Thyroid gland (tissue), 4 donors: Measurements from ENCODE around the gene FGD3. TPM values are rescaled to one million over a fixed set of nuclear protein-coding genes. Genes with fewer than 3 reads are reported as not detected.
"Not testable (repeated sequence)": the region's sequence is repeated elsewhere in the genome, so short reads cannot be mapped to it uniquely, and the experiment has no call there.

Experiments used
- DNase-seq, 2 donors: peaks; one replicate each; pipeline ENCODE4 v3.0.0-alpha.2; 2019
- H3K27ac ChIP-seq, 3 donors: fragments of 200-600 bp; sonication (generic); 1 replicate in 2 of 3; 2 replicates in 1 of 3; pipeline ENCODE4 v1.5.1; 2016 to 2019; ENCODE audit warnings: mild to moderate bottlenecking in 1 of 3, moderate library complexity in 1 of 3
- H3K27me3 ChIP-seq: fragments of 200-600 bp; sonication (generic); one replicate; pipeline ENCODE4 v1.5.1; 2019
- H3K36me3 ChIP-seq, 2 donors: fragments of 200-600 bp; sonication (generic); one replicate each; pipeline ENCODE4 v1.5.1; 2016 to 2019
- H3K4me1 ChIP-seq, 2 donors: fragments of 200-600 bp; sonication (generic); one replicate each; pipeline ENCODE4 v1.5.1; 2017 to 2019
- H3K4me3 ChIP-seq, 3 donors: fragments of 200-600 bp; sonication (generic); replicated peaks in 1 of 3; 1 replicate in 2 of 3; 2 replicates in 1 of 3; pipeline ENCODE4 v1.5.1; 2016; ENCODE audit warnings: mild to moderate bottlenecking in 1 of 3
- H3K9me3 ChIP-seq: fragments of 200-600 bp; sonication (generic); one replicate; pipeline ENCODE4 v1.5.1; 2017
- POLR2A ChIP-seq, 2 donors: fragments of 450-650 bp; IDR thresholded peaks; one replicate each; pipeline ENCODE4 v1.6.1; 2017; ENCODE audit warnings: antibody characterized with exemption in 2 of 2, mild to moderate bottlenecking in 2 of 2, moderate library complexity in 1 of 2
- WGBS, 2 donors: methylation state at CpG; one replicate each; pipeline ENCODE4 v1.1.5; 2017; 5-methylcytosine and 5-hydroxymethylcytosine counted together
- intact Hi-C: fragments of 100-400 bp; cut with DNase I; formaldehyde crosslinking; loops from one replicate; pipeline ENCODE4 v1.15.1; 2023
- total RNA-seq, 4 donors: library from RNA; depleted of rRNA; stranded (reverse); fragments of >200 nt; gene quantifications; one replicate each; pipeline ENCODE4 v1.2.3, GENCODE V29; 2016
- TF ChIP-seq, protein P1 (sequence below), 6 experiments: fragments of 200-600 bp in 3 of 6; fragments of 450-650 bp in 3 of 6; sonication (generic) in 3 of 6; IDR thresholded peaks; one replicate each; pipeline ENCODE4 v1.5.1; 2016 to 2019; ENCODE audit warnings: antibody characterized with exemption in 6 of 6, mild to moderate bottlenecking in 2 of 6, inconsistent platforms in 1 of 6, moderate library complexity in 1 of 6

FGD3 gene
- total RNA-seq, 4 donors from 2014 or later, result 5.2 to 6.6 (median 5.6) TPM

- no peak for TF ChIP-seq POLR2A (IDR thresholded peaks at IDR 0.05)
- TF ChIP-seq, protein P1, sequence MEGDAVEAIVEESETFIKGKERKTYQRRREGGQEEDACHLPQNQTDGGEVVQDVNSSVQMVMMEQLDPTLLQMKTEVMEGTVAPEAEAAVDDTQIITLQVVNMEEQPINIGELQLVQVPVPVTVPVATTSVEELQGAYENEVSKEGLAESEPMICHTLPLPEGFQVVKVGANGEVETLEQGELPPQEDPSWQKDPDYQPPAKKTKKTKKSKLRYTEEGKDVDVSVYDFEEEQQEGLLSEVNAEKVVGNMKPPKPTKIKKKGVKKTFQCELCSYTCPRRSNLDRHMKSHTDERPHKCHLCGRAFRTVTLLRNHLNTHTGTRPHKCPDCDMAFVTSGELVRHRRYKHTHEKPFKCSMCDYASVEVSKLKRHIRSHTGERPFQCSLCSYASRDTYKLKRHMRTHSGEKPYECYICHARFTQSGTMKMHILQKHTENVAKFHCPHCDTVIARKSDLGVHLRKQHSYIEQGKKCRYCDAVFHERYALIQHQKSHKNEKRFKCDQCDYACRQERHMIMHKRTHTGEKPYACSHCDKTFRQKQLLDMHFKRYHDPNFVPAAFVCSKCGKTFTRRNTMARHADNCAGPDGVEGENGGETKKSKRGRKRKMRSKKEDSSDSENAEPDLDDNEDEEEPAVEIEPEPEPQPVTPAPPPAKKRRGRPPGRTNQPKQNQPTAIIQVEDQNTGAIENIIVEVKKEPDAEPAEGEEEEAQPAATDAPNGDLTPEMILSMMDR (IDR thresholded peaks at IDR 0.05), result no peak
- Histone ChIP-seq H3K27ac (no peak overlapping the region), H3K36me3 (peaks cover 0 to under 1% of the 10 kb centered on the region in 2 donors), H3K4me3 (no peak overlapping the region), H3K4me1 (peaks cover 4 to 15% of the 10 kb centered on the region in 2 donors), H3K9me3 (no peaks in the 10 kb centered on the region), H3K27me3 (no peaks in the 10 kb centered on the region)
- intact Hi-C loops, result no loop called here
- no peak for DNase-seq
- WGBS, 2 donors, result 95 to 96% methylated on average over 14 of the region's 14 CpGs
Observed at GRCh38 chr9:93012963-93013855, 65.9 kb downstream of the FGD3 start.

GRCh38 chr9:93013856-93014582, 66.7 kb downstream of the FGD3 start:
- Histone ChIP-seq H3K27ac (no peak overlapping the region), H3K9me3 (no peaks in the 10 kb centered on the region), H3K4me1 (peaks cover 4 to 8% of the 10 kb centered on the region in 2 donors), H3K4me3 (no peak overlapping the region), H3K36me3 (peaks cover 0 to 3% of the 10 kb centered on the region in 2 donors), H3K27me3 (no peaks in the 10 kb centered on the region)
- intact Hi-C loops, result no loop called here
- TF ChIP-seq, protein P1 (IDR thresholded peaks at IDR 0.05), result no peak
- TF ChIP-seq POLR2A (IDR thresholded peaks at IDR 0.05), result no peak
- 84 to 85% methylated on average over 12 to 13 of the region's 13 CpGs for WGBS, 2 donors
- no peak for DNase-seq

DNA sequence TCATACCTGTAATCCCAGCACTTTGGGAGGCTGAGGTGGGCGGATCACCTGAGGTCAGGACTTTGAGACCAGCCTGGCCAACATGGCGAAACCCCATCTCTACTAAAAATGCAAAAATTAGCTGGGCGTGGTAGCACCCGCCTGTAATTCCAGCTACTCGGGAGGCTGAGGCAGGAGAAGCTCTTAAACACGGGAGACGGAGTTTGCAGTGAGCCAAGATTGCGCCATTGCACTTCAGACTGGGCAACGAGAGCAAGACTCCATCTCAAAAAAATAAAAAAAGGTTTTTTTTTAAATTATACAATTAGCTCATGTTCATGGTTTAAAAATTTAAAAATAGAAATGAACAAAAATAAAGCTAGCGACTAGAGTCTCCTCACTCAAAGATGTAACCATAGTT, 67.9 kb downstream of the FGD3 start:
- H3K27ac ChIP-seq, H3K4me3 ChIP-seq, H3K27me3 ChIP-seq, intact Hi-C loops, H3K9me3 ChIP-seq, H3K4me1 ChIP-seq, DNase-seq, H3K36me3 ChIP-seq: not testable (repeated sequence)
- WGBS, 2 donors, result 72 to 79% methylated on average over 10 of the region's 10 CpGs

DNA sequence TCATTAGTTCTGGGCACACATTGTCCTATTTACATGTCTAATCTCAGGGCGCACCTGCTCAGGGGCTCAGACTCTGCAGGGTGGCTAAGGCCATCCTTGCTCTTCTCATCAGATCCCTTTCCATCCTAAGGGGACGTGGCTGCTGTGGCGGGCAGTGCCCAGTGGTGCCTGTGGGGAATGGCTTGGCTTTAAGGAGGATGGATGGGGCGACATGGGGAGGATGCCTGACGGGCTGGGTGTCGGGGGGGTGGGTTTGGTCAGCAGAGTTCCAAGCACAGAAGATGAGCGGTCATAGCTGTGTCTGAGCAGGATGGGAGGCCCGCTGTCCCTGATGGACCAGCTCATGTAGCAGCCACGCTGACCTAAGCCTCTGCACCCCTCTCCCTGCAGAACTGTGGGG, 70.3 kb downstream of the FGD3 start:
- H3K9me3 ChIP-seq, result no peaks in the 10 kb centered on the region
- peaks cover 0 to 3% of the 10 kb centered on the region in 2 donors for H3K36me3 ChIP-seq
- intact Hi-C loops, result no loop called here
- TF ChIP-seq POLR2A (IDR thresholded peaks at IDR 0.05), result no peak
- 98 to 99% methylated on average over 9 of the region's 9 CpGs for WGBS, 2 donors
- H3K4me1 ChIP-seq, result no peaks in the 10 kb centered on the region
- no peak overlapping the region for H3K4me3 ChIP-seq
- DNase-seq, result no peak
- no peaks in the 10 kb centered on the region for H3K27me3 ChIP-seq
- no peak overlapping the region for H3K27ac ChIP-seq

DNA sequence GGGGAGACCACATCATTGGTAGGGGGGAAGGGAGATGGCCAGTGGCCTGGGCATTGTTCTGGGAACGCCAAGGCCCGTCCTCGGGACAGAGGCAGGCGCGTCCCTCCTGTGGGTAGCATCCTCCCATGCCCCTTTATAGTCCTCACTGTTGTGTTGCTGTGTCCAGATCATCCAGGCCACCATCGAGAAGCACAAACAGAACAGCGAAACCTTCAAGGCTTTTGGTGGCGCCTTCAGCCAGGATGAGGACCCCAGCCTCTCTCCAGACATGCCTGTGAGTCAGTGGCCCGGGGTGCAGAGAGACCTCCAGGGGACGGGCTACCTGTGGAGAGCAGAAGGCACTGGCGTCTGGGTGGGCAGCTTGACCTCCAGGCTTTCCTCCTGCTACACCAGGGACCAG, 72.8 kb downstream of the FGD3 start:
- intact Hi-C loops, result no loop called here
- Histone ChIP-seq H3K4me3 (no peak overlapping the region), H3K36me3 (peaks cover 0 to 3% of the 10 kb centered on the region in 2 donors), H3K4me1 (peaks cover 0 to 4% of the 10 kb centered on the region in 2 donors), H3K27me3 (no peaks in the 10 kb centered on the region), H3K27ac (no peak overlapping the region), H3K9me3 (no peaks in the 10 kb centered on the region)
- TF ChIP-seq, protein P1 (IDR thresholded peaks at IDR 0.05), result no peak
- TF ChIP-seq POLR2A (IDR thresholded peaks at IDR 0.05), result no peak
- DNase-seq, result no peak
- 89 to 91% methylated on average over 11 of the region's 11 CpGs for WGBS, 2 donors
